Right atrium auricular region (tissue), 2 donors: ENCODE data around the gene MTHFD2L. TPM values are rescaled to one million over a fixed set of nuclear protein-coding genes. Genes with fewer than 3 reads are reported as not detected.

Experiments used
- DNase-seq: peaks from one replicate; pipeline ENCODE4 v3.0.0-alpha.2; 2019; ENCODE audit warnings: low spot score
- H3K27ac ChIP-seq, 2 donors: fragments of 200-600 bp; sonication (generic); 1 replicate in 1 of 2; 2 replicates in 1 of 2; pipeline ENCODE4 v1.5.1; 2016 to 2019
- H3K27me3 ChIP-seq, 2 donors: fragments of 200-600 bp; sonication (generic); one replicate each; pipeline versions ENCODE4 v1.5.1 to v1.6.0; 2017 to 2019
- H3K36me3 ChIP-seq: fragments of 200-600 bp; sonication (generic); one replicate; pipeline ENCODE4 v1.5.1; 2016
- H3K4me1 ChIP-seq, 2 donors: fragments of 200-600 bp; sonication (generic); one replicate each; pipeline versions ENCODE4 v1.5.1 to v1.6.0; 2017 to 2019
- H3K4me3 ChIP-seq, 2 donors: fragments of 200-600 bp; sonication (generic); 1 replicate in 1 of 2; 2 replicates in 1 of 2; pipeline ENCODE4 v1.5.1; 2017 to 2019; ENCODE audit warnings: mild to moderate bottlenecking in 1 of 2, moderate library complexity in 1 of 2
- H3K9me3 ChIP-seq, 2 donors: fragments of 200-600 bp; sonication (generic); one replicate each; pipeline ENCODE4 v1.5.1; 2019
- total RNA-seq, 2 donors: library from RNA; depleted of rRNA; stranded (reverse); fragments of >200 nt; gene quantifications; one replicate each; pipeline ENCODE4 v1.1.0, GENCODE V29; 2016
- TF ChIP-seq, protein P1 (sequence below), 2 donors: fragments of 200-600 bp; sonication (generic); IDR thresholded peaks; one replicate each; pipeline ENCODE4 v1.5.1; 2019; ENCODE audit warnings: antibody characterized with exemption in 2 of 2

The MTHFD2L gene
- total RNA-seq, 2 donors from 2014 or later, result 8.3 to 11.5 TPM

GRCh38 chr4:74148205-74148604 lies 9.7 kb upstream of the MTHFD2L start:
- TF ChIP-seq, protein P1, sequence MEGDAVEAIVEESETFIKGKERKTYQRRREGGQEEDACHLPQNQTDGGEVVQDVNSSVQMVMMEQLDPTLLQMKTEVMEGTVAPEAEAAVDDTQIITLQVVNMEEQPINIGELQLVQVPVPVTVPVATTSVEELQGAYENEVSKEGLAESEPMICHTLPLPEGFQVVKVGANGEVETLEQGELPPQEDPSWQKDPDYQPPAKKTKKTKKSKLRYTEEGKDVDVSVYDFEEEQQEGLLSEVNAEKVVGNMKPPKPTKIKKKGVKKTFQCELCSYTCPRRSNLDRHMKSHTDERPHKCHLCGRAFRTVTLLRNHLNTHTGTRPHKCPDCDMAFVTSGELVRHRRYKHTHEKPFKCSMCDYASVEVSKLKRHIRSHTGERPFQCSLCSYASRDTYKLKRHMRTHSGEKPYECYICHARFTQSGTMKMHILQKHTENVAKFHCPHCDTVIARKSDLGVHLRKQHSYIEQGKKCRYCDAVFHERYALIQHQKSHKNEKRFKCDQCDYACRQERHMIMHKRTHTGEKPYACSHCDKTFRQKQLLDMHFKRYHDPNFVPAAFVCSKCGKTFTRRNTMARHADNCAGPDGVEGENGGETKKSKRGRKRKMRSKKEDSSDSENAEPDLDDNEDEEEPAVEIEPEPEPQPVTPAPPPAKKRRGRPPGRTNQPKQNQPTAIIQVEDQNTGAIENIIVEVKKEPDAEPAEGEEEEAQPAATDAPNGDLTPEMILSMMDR (IDR thresholded peaks at IDR 0.05), result no peak
- Histone ChIP-seq H3K4me1 (no peaks in the 10 kb centered on the region), H3K27me3 (no peaks in the 10 kb centered on the region), H3K4me3 (no peak overlapping the region), H3K27ac (no peak overlapping the region), H3K9me3 (peaks cover 3 to 11% of the 10 kb centered on the region in 2 donors), H3K36me3 (no peaks in the 10 kb centered on the region)
- DNase-seq, result no peak

- Histone ChIP-seq H3K27me3 (no peaks in the 10 kb centered on the region), H3K4me3 (no peak overlapping the region), H3K27ac (no peak overlapping the region), H3K4me1 (peaks cover 0 to 7% of the 10 kb centered on the region in 2 donors), H3K36me3 (no peaks in the 10 kb centered on the region), H3K9me3 (no peaks in the 10 kb centered on the region)
- no peak for DNase-seq
- TF ChIP-seq, protein P1 (IDR thresholded peaks at IDR 0.05), result no peak
Measured at GRCh38 chr4:74152836-74153235, 5.1 kb upstream of the MTHFD2L start.

GRCh38 chr4:74156521-74156920 lies 1.4 kb upstream of the MTHFD2L start:
- Histone ChIP-seq H3K9me3 (no peaks in the 10 kb centered on the region), H3K27ac (no peak overlapping the region), H3K4me1 (peaks cover 0 to 18% of the 10 kb centered on the region in 2 donors), H3K27me3 (no peaks in the 10 kb centered on the region), H3K36me3 (peaks cover 11% of the 10 kb centered on the region), H3K4me3 (no peak overlapping the region)
- no peak for DNase-seq
- TF ChIP-seq, protein P1 (IDR thresholded peaks at IDR 0.05), result no peak

DNA sequence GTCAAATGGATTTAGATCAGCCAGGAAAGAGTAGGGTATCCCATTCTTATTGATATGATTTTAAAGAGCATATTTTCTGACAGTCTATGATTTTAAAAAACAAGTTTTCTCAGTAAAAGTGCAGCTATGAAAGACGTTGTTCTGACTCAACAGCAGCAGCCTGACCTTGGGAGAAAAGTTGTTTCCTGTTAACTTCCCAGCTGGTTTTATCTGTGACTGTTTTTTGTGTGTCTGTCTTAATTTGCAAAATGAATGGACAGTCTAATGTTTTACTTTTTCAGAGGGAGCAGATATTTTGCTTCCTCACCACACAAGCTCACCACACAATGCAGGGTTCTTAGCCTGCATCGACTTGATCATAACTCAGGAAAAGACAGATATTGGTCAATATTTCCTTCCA lies 764 bp upstream of the MTHFD2L start:
- Histone ChIP-seq H3K9me3 (no peaks in the 10 kb centered on the region), H3K36me3 (peaks cover 11% of the 10 kb centered on the region), H3K27me3 (no peaks in the 10 kb centered on the region), H3K4me3 (peak overlapping the region; percentile 72), H3K4me1 (peaks cover 0 to 24% of the 10 kb centered on the region in 2 donors), H3K27ac (peak overlapping the region; percentile 93 to 97)
- no peak for DNase-seq
- TF ChIP-seq, protein P1 (IDR thresholded peaks at IDR 0.05), result no peak

- no peaks in the 10 kb centered on the region for H3K27me3 ChIP-seq
- H3K4me3 ChIP-seq, result peak overlapping the region; percentile 72
- peaks cover 0 to 25% of the 10 kb centered on the region in 2 donors for H3K4me1 ChIP-seq
- peaks cover 11% of the 10 kb centered on the region for H3K36me3 ChIP-seq
- H3K9me3 ChIP-seq, result no peaks in the 10 kb centered on the region
- H3K27ac ChIP-seq, result peak overlapping the region; percentile 93 to 97
- no peak for DNase-seq
- TF ChIP-seq, protein P1 (IDR thresholded peaks at IDR 0.05), result no peak
Measured at GRCh38 chr4:74158466-74159142, 686 bp downstream of the MTHFD2L start.
